ENCODE data around the gene IL9.

DNA sequence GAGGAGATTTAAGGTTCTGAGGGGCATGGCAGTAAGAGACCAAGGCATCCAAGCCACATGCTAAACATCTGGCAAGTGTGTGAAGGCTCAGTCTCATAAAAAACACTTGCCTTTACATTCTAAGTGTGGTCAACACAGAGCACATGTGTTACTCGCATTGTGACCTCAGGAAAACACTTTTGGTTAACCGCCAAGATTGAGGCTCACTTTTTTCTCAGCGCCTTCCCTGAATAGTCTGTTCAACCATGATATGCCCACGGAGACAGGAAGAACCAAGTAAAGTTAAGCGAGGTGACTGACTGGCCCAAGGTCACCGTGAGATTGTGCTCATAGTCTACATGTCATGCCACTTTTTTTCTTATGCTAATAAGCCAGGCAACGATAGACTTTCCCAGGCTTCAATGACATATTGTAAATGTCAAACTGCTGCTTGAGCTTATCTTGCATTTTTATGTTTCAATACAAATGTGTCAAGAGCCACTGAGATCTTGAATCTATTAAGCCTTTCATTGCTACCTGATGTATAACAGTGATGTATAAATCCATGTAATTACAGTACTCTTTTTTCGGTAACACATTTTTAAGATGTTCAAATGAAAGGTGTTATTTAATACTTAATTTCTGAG lies 21.1 kb upstream of the IL9 start:
- TF ChIP-seq POLR2A (IDR thresholded peaks at IDR 0.05) (no peak), EP300 (IDR thresholded peaks at IDR 0.05) (no peak)
- TF ChIP-seq, protein P1, sequence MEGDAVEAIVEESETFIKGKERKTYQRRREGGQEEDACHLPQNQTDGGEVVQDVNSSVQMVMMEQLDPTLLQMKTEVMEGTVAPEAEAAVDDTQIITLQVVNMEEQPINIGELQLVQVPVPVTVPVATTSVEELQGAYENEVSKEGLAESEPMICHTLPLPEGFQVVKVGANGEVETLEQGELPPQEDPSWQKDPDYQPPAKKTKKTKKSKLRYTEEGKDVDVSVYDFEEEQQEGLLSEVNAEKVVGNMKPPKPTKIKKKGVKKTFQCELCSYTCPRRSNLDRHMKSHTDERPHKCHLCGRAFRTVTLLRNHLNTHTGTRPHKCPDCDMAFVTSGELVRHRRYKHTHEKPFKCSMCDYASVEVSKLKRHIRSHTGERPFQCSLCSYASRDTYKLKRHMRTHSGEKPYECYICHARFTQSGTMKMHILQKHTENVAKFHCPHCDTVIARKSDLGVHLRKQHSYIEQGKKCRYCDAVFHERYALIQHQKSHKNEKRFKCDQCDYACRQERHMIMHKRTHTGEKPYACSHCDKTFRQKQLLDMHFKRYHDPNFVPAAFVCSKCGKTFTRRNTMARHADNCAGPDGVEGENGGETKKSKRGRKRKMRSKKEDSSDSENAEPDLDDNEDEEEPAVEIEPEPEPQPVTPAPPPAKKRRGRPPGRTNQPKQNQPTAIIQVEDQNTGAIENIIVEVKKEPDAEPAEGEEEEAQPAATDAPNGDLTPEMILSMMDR (IDR thresholded peaks at IDR 0.05) = no peak
